Neural cell (in vitro differentiated cells): ENCODE results near the gene RASAL2. TPM values are rescaled to one million over a fixed set of nuclear protein-coding genes. Genes with fewer than 3 reads are reported as not detected.

Experiments used
- H2AFZ ChIP-seq: fragments of 200-600, 300-800 bp; sonication (generic), shearing (Covaris generic); 2 replicates; pipeline ENCODE4 v1.6.0; 2014; ENCODE audit warnings: low read depth, mild to moderate bottlenecking, antibody characterized with exemption, low read length, moderate library complexity
- H3F3A ChIP-seq: fragments of 200-600 bp; shearing (Covaris generic); 2 replicates; pipeline ENCODE4 v1.6.1; 2016; ENCODE audit warnings: mild to moderate bottlenecking, moderate library complexity, mixed read lengths, antibody characterized with exemption, low read length; ENCODE audit not compliant: insufficient read depth, poor library complexity, severe bottlenecking
- H3K27ac ChIP-seq: fragments of 200-600, 300-800 bp; sonication (generic), shearing (Covaris generic); 2 replicates; pipeline ENCODE4 v1.5.1; 2014; ENCODE audit warnings: mild to moderate bottlenecking, low read length, moderate library complexity
- H3K27me3 ChIP-seq: fragments of 300-800, 200-600 bp; sonication (generic), shearing (Covaris generic); 2 replicates; pipeline ENCODE4 v1.6.0; 2014; ENCODE audit warnings: mild to moderate bottlenecking, low read depth, low read length, moderate library complexity; ENCODE audit not compliant: insufficient read depth
- H3K36me3 ChIP-seq: fragments of 300-800, 200-600 bp; sonication (generic), shearing (Covaris generic); 2 replicates; pipeline ENCODE4 v1.5.1; 2014; ENCODE audit warnings: mild to moderate bottlenecking, antibody characterized with exemption, low read length, moderate library complexity; ENCODE audit not compliant: insufficient read depth
- H3K4me2 ChIP-seq: fragments of 300-800, 200-600 bp; sonication (generic), shearing (Covaris generic); 2 replicates; pipeline ENCODE4 v1.6.0; 2014; ENCODE audit warnings: mild to moderate bottlenecking, low read length
- H3K4me3 ChIP-seq: fragments of 300-800, 200-600 bp; sonication (generic), shearing (Covaris generic); 2 replicates; pipeline ENCODE4 v1.5.1; 2014; ENCODE audit warnings: mild to moderate bottlenecking, low read length, moderate library complexity
- H3K79me2 ChIP-seq: fragments of 200-600 bp; shearing (Covaris generic); replicated peaks from 2 replicates; pipeline ENCODE4 v1.6.0; 2014; ENCODE audit warnings: mild to moderate bottlenecking, low read length, moderate library complexity; ENCODE audit not compliant: insufficient read depth
- H3K9ac ChIP-seq: fragments of 300-800, 200-600 bp; sonication (generic), shearing (Covaris generic); 2 replicates; pipeline ENCODE4 v1.6.1; 2016; ENCODE audit warnings: mild to moderate bottlenecking, low read length, mixed read lengths
- H3K9me2 ChIP-seq: fragments of 200-600 bp; shearing (Covaris generic); 2 replicates; pipeline ENCODE4 v1.6.1; 2016; ENCODE audit warnings: mild to moderate bottlenecking, low read length, mixed read lengths; ENCODE audit not compliant: insufficient read depth
- H3K9me3 ChIP-seq: fragments of 200-600, 300-800 bp; sonication (generic), shearing (Covaris generic); 2 replicates; pipeline ENCODE4 v1.6.1; 2016; ENCODE audit warnings: mild to moderate bottlenecking, mixed run types, low read length, moderate library complexity, mixed read lengths
- H4K20me1 ChIP-seq: fragments of 200-600 bp; shearing (Covaris generic); 2 replicates; pipeline ENCODE4 v1.6.1; 2016; ENCODE audit warnings: mild to moderate bottlenecking, mixed run types; ENCODE audit not compliant: insufficient read depth
- EP300 ChIP-seq: fragments of 450-650 bp; conservative IDR thresholded peaks from 2 replicates; pipeline ENCODE4 v1.6.1; 2014; ENCODE audit warnings: antibody characterized with exemption, mild to moderate bottlenecking, moderate library complexity; ENCODE audit not compliant: poor library complexity, severe bottlenecking
- EZH2 ChIP-seq: fragments of 200-600, 300-800 bp; shearing (Covaris generic), sonication (generic); IDR thresholded peaks from 2 replicates; pipeline ENCODE4 v1.6.1; 2014; ENCODE audit warnings: antibody characterized with exemption, low read length, borderline replicate concordance, mild to moderate bottlenecking; ENCODE audit not compliant: insufficient read depth, poor library complexity, severe bottlenecking
- MXI1 ChIP-seq: fragments of 450-650 bp; conservative IDR thresholded peaks from 2 replicates; pipeline ENCODE4 v1.6.1; 2014; ENCODE audit warnings: antibody characterized with exemption, mild to moderate bottlenecking; ENCODE audit not compliant: poor library complexity, severe bottlenecking
- POLR2AphosphoS5 ChIP-seq: IDR thresholded peaks from 2 replicates; pipeline ENCODE4 v1.6.1; 2012
- polyA plus RNA-seq: library from polyadenylated mRNA; depleted of rRNA; stranded (reverse); fragments of >200 nt; gene quantifications from 2 replicates; pipeline ENCODE4 v1.2.3, GENCODE V29; 2014
- TF ChIP-seq, protein P1 (sequence below): IDR thresholded peaks from 2 replicates; pipeline ENCODE4 v1.6.1; 2012; ENCODE audit warnings: borderline replicate concordance
- TF ChIP-seq, protein P2 (sequence below): fragments of 450-650 bp; IDR thresholded peaks from 2 replicates; pipeline ENCODE4 v1.5.1; 2014; ENCODE audit warnings: antibody characterized with exemption, mild to moderate bottlenecking, moderate library complexity; ENCODE audit not compliant: poor library complexity, severe bottlenecking

Gene RASAL2
- polyA plus RNA-seq, 1 donor from 2014 or later: 73.3 TPM

DNA sequence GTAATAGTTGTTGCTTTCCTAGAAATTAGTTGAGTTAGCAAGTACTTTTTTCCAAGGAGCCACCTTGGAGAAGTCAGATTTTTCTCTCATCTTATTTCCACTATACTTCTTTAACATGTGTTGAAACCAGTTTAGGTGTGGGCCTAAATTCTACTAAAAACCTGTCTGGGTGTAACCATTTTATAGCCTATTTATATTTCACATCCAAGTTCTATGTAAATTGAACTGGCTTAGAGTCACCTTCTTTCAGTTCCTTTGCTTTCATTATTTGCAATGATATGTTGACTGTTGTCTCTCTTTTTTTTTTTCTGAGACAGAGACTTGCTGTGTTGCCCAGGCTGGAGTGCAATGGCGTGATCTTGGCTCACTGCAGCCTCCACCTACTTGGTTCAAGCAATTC is 207.2 kb downstream of the RASAL2 start:
- H2AFZ ChIP-seq: no peak overlapping the region
- H3K9me2 ChIP-seq: no peaks in the 10 kb centered on the region
- H3K4me2 ChIP-seq: no peak overlapping the region
- no peaks in the 10 kb centered on the region for H4K20me1 ChIP-seq
- H3K4me3 ChIP-seq: no peak overlapping the region
- H3K27me3 ChIP-seq: no peaks in the 10 kb centered on the region
- no peaks in the 10 kb centered on the region for H3K79me2 ChIP-seq
- H3K9me3 ChIP-seq: no peaks in the 10 kb centered on the region
- H3K27ac ChIP-seq: no peak overlapping the region
- TF ChIP-seq, protein P1, sequence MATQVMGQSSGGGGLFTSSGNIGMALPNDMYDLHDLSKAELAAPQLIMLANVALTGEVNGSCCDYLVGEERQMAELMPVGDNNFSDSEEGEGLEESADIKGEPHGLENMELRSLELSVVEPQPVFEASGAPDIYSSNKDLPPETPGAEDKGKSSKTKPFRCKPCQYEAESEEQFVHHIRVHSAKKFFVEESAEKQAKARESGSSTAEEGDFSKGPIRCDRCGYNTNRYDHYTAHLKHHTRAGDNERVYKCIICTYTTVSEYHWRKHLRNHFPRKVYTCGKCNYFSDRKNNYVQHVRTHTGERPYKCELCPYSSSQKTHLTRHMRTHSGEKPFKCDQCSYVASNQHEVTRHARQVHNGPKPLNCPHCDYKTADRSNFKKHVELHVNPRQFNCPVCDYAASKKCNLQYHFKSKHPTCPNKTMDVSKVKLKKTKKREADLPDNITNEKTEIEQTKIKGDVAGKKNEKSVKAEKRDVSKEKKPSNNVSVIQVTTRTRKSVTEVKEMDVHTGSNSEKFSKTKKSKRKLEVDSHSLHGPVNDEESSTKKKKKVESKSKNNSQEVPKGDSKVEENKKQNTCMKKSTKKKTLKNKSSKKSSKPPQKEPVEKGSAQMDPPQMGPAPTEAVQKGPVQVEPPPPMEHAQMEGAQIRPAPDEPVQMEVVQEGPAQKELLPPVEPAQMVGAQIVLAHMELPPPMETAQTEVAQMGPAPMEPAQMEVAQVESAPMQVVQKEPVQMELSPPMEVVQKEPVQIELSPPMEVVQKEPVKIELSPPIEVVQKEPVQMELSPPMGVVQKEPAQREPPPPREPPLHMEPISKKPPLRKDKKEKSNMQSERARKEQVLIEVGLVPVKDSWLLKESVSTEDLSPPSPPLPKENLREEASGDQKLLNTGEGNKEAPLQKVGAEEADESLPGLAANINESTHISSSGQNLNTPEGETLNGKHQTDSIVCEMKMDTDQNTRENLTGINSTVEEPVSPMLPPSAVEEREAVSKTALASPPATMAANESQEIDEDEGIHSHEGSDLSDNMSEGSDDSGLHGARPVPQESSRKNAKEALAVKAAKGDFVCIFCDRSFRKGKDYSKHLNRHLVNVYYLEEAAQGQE: no peak
- TF ChIP-seq POLR2AphosphoS5 (no peak), EZH2 (no peak)
- H3K36me3 ChIP-seq: no peaks in the 10 kb centered on the region
- no peaks in the 10 kb centered on the region for H3F3A ChIP-seq
- no peak overlapping the region for H3K9ac ChIP-seq

DNA sequence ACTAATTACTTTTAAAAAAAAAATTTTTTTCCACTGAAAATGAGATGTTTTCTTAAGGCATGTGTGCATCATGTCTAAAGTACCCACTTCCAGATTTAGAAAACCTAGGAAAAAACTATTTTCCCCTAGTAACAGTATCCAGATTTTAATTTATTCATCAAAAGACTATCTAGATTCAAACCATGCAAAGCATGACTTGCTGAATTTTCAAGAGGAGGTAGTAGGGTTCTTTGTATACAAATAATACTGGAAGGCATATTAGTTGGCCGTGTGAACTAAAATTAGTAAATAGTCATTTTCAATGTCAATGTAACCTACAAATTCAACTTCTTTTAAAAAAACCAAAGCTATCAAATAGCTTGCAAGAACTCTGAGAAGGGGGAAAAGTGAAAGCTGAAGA is 213.4 kb downstream of the RASAL2 start:
- no peaks in the 10 kb centered on the region for H4K20me1 ChIP-seq
- H3K4me2 ChIP-seq: no peak overlapping the region
- no peaks in the 10 kb centered on the region for H3K9me2 ChIP-seq
- peaks cover 4% of the 10 kb centered on the region for H3K79me2 ChIP-seq
- H3K27ac ChIP-seq: no peak overlapping the region
- H3K4me3 ChIP-seq: no peak overlapping the region
- H3K36me3 ChIP-seq: no peaks in the 10 kb centered on the region
- no peaks in the 10 kb centered on the region for H3K27me3 ChIP-seq
- H3K9ac ChIP-seq: no peak overlapping the region
- H3F3A ChIP-seq: no peaks in the 10 kb centered on the region
- H3K9me3 ChIP-seq: no peaks in the 10 kb centered on the region
- TF ChIP-seq EP300: no peak
- TF ChIP-seq, protein P2, sequence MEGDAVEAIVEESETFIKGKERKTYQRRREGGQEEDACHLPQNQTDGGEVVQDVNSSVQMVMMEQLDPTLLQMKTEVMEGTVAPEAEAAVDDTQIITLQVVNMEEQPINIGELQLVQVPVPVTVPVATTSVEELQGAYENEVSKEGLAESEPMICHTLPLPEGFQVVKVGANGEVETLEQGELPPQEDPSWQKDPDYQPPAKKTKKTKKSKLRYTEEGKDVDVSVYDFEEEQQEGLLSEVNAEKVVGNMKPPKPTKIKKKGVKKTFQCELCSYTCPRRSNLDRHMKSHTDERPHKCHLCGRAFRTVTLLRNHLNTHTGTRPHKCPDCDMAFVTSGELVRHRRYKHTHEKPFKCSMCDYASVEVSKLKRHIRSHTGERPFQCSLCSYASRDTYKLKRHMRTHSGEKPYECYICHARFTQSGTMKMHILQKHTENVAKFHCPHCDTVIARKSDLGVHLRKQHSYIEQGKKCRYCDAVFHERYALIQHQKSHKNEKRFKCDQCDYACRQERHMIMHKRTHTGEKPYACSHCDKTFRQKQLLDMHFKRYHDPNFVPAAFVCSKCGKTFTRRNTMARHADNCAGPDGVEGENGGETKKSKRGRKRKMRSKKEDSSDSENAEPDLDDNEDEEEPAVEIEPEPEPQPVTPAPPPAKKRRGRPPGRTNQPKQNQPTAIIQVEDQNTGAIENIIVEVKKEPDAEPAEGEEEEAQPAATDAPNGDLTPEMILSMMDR: no peak
- no peak for TF ChIP-seq POLR2AphosphoS5
- TF ChIP-seq, protein P1: no peak
- TF ChIP-seq MXI1: no peak
- no peak overlapping the region for H2AFZ ChIP-seq
